ENCODE data around the gene CTU2. TPM values are rescaled to one million over a fixed set of nuclear protein-coding genes. Genes with fewer than 3 reads are reported as not detected.

Gene CTU2
- polyA plus RNA-seq, 1 experiment, result 16.9 TPM

GRCh38 chr16:88681709-88682451 is 24.4 kb upstream of the CTU2 start:
- Histone ChIP-seq H3K27me3 (ENCODE audit: control insufficient read depth, insufficient read depth, low read length) (0 out of 2 replicates have a peak, but pooled peaks cover 2% of the 10 kb centered on the region), H3K4me3 (ENCODE audit: low read depth, low read length) (no peak overlapping the region), H3K36me3 (ENCODE audit: control insufficient read depth, insufficient read depth, low read length) (no peaks in the 10 kb centered on the region)
- ChIA-PET CTCF (no interaction called here), POLR2A (no interaction called here)
- DNase-seq (ENCODE audit: low read depth), result no peak
- no peak for TF ChIP-seq CTCF (IDR thresholded peaks at IDR 0.05; ENCODE audit: insufficient read depth, low read depth, low read length)

GRCh38 chr16:88684569-88685155 is 21.6 kb upstream of the CTU2 start:
- POLR2A ChIA-PET, result no interaction called here
- TF ChIP-seq CTCF (IDR thresholded peaks at IDR 0.05; ENCODE audit: insufficient read depth, low read depth, low read length), result no peak
- H3K36me3 ChIP-seq (ENCODE audit: control insufficient read depth, insufficient read depth, low read length), result no peaks in the 10 kb centered on the region
- H3K4me3 ChIP-seq (ENCODE audit: low read depth, low read length), result no peak overlapping the region
- CTCF ChIA-PET, result interaction anchor here (0.7 to 2.2 kb wide), 7 partner anchors 10 to 114 kb away, joined by 3 to 10 read pairs (median 4); partner anchors contain the start of gene MVD
- H3K27me3 ChIP-seq (ENCODE audit: control insufficient read depth, insufficient read depth, low read length), result peaks cover 9% of the 10 kb centered on the region
- no peak for DNase-seq (ENCODE audit: low read depth)

GRCh38 chr16:88685156-88686061 is 20.9 kb upstream of the CTU2 start:
- CTCF ChIA-PET, result interaction anchor here (0.7 to 2.2 kb wide), 7 partner anchors 10 to 114 kb away, joined by 3 to 10 read pairs (median 4); partner anchors contain the start of gene MVD
- Histone ChIP-seq H3K36me3 (ENCODE audit: control insufficient read depth, insufficient read depth, low read length) (no peaks in the 10 kb centered on the region), H3K27me3 (ENCODE audit: control insufficient read depth, insufficient read depth, low read length) (peaks cover 11% of the 10 kb centered on the region), H3K4me3 (ENCODE audit: low read depth, low read length) (peak overlapping the region; percentile 47)
- DNase-seq (ENCODE audit: low read depth), result no peak
- peak; percentile 91 for TF ChIP-seq CTCF (IDR thresholded peaks at IDR 0.05; ENCODE audit: insufficient read depth, low read depth, low read length)
- POLR2A ChIA-PET, result no interaction called here

- ChIA-PET POLR2A (no interaction called here), CTCF (interaction anchor here (1.7 to 2.2 kb wide), 2 partner anchors 14 to 16 kb away, joined by 7 to 10 read pairs; no protein-coding TSS in a partner anchor)
- no peak for TF ChIP-seq CTCF (IDR thresholded peaks at IDR 0.05; ENCODE audit: insufficient read depth, low read depth, low read length)
- H3K27me3 ChIP-seq (ENCODE audit: control insufficient read depth, insufficient read depth, low read length), result peaks cover 13% of the 10 kb centered on the region
- no peak for DNase-seq (ENCODE audit: low read depth)
- no peaks in the 10 kb centered on the region for H3K36me3 ChIP-seq (ENCODE audit: control insufficient read depth, insufficient read depth, low read length)
- H3K4me3 ChIP-seq (ENCODE audit: low read depth, low read length), result peak overlapping the region; percentile 47
These were observed 20.3 kb upstream of the CTU2 start for GRCh38 chr16:88686062-88686438.

Measured in BJ (cell line).